Fibroblast of mammary gland (primary cell): ENCODE results near the gene SH2B2.
"Not testable (repeated sequence)": the region's sequence is repeated elsewhere in the genome, so short reads cannot be mapped to it uniquely, and the experiment has no call there.

Experiments used
- DNase-seq: peaks from one replicate; pipeline ENCODE4 v3.0.0-alpha.2; 2010; ENCODE audit warnings: low read depth
- H3K4me3 ChIP-seq: 2 replicates; pipeline ENCODE4 v1.5.1; 2011; ENCODE audit warnings: low read depth, mild to moderate bottlenecking, low read length, moderate library complexity; ENCODE audit not compliant: control insufficient read depth

SH2B2 gene

GRCh38 chr7:102365390-102365789 lies 78.7 kb downstream of the SH2B2 start:
- DNase-seq, H3K4me3 ChIP-seq: not testable (repeated sequence)

GRCh38 chr7:102370038-102370437 lies 83.4 kb downstream of the SH2B2 start:
- DNase-seq, H3K4me3 ChIP-seq: not testable (repeated sequence)
